ENCODE measurements around the gene SGSM2. TPM values are rescaled to one million over a fixed set of nuclear protein-coding genes. Genes with fewer than 3 reads are reported as not detected.

SGSM2 gene
- total and polyA plus RNA-seq, 2 experiments from 2014 or later, result 13.7 to 52.4 TPM

DNA sequence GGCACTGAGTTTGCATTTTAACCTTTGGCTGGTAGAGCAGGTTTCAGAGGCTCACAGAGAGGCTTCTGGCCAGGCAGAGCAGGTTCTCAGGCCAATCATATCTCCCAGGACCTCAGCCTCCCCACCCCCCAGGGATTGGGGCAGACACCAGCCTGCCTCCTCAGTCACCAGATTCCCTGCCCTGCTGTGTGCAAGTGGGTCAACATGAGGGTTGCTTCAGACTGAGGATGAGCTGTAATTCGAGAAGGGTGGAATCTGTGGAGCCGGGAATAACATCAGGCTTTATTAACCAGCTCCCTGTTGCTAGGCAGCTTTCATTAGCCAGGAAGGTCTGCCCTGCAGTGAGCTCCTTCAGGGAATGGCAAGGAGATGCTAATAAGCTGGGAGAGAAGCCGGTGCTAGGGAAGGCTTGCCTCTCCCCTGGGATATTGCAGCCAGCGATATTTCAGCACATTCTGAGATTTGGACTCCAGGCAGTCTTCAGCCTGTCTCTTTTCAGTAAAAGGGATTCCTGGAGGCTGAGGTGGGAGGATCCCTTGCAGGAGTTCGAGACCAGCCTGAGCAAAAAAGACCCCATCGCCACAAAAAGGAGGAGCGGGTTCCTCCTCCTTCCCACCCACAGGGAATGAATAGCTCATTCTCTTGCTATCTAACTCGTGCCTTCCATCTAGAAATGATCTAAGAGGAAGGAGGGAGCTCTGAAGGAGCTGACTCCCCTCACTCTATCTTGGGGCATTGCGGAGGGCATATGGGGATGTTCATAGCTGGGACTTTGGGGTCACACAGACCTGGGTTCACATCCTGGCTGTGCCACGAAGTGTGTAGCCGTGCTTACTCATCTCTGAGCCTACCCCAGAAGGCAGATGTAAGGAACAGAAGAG is 10.7 kb downstream of the SGSM2 start:
- peak overlapping the region; percentile 92 for H3K27ac ChIP-seq (ENCODE audit: low read depth)
- ATAC-seq (peak; percentile 93), DNase-seq (ENCODE audit: low spot score) (peak; percentile 98)
- H3K27me3 ChIP-seq (ENCODE audit: insufficient read depth), result no peaks in the 10 kb centered on the region
- H3K4me3 ChIP-seq, result peak overlapping the region; percentile 37
- no peaks in the 10 kb centered on the region for H3K9me2 ChIP-seq (ENCODE audit: insufficient read depth)
- TF ChIP-seq, protein P1, sequence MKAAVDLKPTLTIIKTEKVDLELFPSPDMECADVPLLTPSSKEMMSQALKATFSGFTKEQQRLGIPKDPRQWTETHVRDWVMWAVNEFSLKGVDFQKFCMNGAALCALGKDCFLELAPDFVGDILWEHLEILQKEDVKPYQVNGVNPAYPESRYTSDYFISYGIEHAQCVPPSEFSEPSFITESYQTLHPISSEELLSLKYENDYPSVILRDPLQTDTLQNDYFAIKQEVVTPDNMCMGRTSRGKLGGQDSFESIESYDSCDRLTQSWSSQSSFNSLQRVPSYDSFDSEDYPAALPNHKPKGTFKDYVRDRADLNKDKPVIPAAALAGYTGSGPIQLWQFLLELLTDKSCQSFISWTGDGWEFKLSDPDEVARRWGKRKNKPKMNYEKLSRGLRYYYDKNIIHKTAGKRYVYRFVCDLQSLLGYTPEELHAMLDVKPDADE (IDR thresholded peaks at IDR 0.05), result no peak
- peak; percentile 57; the same call in 1 of the 2 replicates for TF ChIP-seq POLR2AphosphoS5 (IDR thresholded peaks at IDR 0.05; ENCODE audit: low read depth)
- TF ChIP-seq, protein P2, sequence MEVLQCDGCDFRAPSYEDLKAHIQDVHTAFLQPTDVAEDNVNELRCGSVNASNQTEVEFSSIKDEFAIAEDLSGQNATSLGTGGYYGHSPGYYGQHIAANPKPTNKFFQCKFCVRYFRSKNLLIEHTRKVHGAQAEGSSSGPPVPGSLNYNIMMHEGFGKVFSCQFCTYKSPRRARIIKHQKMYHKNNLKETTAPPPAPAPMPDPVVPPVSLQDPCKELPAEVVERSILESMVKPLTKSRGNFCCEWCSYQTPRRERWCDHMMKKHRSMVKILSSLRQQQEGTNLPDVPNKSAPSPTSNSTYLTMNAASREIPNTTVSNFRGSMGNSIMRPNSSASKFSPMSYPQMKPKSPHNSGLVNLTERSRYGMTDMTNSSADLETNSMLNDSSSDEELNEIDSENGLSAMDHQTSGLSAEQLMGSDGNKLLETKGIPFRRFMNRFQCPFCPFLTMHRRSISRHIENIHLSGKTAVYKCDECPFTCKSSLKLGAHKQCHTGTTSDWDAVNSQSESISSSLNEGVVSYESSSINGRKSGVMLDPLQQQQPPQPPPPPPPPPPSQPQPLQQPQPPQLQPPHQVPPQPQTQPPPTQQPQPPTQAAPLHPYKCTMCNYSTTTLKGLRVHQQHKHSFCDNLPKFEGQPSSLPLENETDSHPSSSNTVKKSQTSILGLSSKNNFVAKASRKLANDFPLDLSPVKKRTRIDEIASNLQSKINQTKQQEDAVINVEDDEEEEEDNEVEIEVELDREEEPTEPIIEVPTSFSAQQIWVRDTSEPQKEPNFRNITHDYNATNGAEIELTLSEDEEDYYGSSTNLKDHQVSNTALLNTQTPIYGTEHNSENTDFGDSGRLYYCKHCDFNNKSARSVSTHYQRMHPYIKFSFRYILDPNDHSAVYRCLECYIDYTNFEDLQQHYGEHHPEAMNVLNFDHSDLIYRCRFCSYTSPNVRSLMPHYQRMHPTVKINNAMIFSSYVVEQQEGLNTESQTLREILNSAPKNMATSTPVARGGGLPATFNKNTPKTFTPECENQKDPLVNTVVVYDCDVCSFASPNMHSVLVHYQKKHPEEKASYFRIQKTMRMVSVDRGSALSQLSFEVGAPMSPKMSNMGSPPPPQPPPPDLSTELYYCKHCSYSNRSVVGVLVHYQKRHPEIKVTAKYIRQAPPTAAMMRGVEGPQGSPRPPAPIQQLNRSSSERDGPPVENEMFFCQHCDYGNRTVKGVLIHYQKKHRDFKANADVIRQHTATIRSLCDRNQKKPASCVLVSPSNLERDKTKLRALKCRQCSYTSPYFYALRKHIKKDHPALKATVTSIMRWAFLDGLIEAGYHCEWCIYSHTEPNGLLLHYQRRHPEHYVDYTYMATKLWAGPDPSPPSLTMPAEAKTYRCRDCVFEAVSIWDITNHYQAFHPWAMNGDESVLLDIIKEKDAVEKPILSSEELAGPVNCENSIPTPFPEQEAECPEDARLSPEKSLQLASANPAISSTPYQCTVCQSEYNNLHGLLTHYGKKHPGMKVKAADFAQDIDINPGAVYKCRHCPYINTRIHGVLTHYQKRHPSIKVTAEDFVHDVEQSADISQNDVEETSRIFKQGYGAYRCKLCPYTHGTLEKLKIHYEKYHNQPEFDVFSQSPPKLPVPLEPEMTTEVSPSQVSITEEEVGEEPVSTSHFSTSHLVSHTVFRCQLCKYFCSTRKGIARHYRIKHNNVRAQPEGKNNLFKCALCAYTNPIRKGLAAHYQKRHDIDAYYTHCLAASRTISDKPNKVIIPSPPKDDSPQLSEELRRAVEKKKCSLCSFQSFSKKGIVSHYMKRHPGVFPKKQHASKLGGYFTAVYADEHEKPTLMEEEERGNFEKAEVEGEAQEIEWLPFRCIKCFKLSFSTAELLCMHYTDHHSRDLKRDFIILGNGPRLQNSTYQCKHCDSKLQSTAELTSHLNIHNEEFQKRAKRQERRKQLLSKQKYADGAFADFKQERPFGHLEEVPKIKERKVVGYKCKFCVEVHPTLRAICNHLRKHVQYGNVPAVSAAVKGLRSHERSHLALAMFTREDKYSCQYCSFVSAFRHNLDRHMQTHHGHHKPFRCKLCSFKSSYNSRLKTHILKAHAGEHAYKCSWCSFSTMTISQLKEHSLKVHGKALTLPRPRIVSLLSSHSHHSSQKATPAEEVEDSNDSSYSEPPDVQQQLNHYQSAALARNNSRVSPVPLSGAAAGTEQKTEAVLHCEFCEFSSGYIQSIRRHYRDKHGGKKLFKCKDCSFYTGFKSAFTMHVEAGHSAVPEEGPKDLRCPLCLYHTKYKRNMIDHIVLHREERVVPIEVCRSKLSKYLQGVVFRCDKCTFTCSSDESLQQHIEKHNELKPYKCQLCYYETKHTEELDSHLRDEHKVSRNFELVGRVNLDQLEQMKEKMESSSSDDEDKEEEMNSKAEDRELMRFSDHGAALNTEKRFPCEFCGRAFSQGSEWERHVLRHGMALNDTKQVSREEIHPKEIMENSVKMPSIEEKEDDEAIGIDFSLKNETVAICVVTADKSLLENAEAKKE (CRISPR knock-in tag; IDR thresholded peaks at IDR 0.05), result peak; percentile 47; the same call in 1 of the 2 replicates
- peaks cover 35% of the 10 kb centered on the region for H3K4me1 Mint-ChIP-seq
- peaks cover 11% of the 10 kb centered on the region; the same call in 2 of the 3 replicates for H3K36me3 Mint-ChIP-seq (ENCODE audit: low read depth)
- H3K4me1 ChIP-seq (ENCODE audit: insufficient read depth), result peaks cover 17% of the 10 kb centered on the region
- peak overlapping the region; percentile 97 for H3K27ac Mint-ChIP-seq
- H3K4me3 Mint-ChIP-seq, result peak overlapping the region; percentile 62
- H3K79me2 ChIP-seq (replicated peaks; ENCODE audit: insufficient read depth), result peaks cover 9% of the 10 kb centered on the region; the same call in 1 of the 2 replicates
- no peaks in the 10 kb centered on the region for H4K20me1 ChIP-seq (replicated peaks; ENCODE audit: insufficient read depth)
- no peaks in the 10 kb centered on the region for H3K9me3 Mint-ChIP-seq
- no peak overlapping the region for H2AFZ ChIP-seq
- H3K36me3 ChIP-seq (ENCODE audit: insufficient read depth), result no peaks in the 10 kb centered on the region
- peak overlapping the region; percentile 53 for H3K4me2 ChIP-seq
- peaks cover 11% of the 10 kb centered on the region for H3K27me3 Mint-ChIP-seq (ENCODE audit: insufficient read depth, low read depth, poor library complexity)
- H3F3A ChIP-seq (replicated peaks; ENCODE audit: low read depth), result peaks cover 15% of the 10 kb centered on the region
